ENCODE results near the gene KLF4.

GRCh38 chr9:107536462-107536861, 46.9 kb upstream of the KLF4 start:
- TF ChIP-seq CTCF (IDR thresholded peaks at IDR 0.05), result no peak
- TF ChIP-seq REST (IDR thresholded peaks at IDR 0.05; ENCODE audit: insufficient read depth in 1 of 2, low read depth in 2 of 2, low read length in 1 of 2), result no peak
- TF ChIP-seq POLR2AphosphoS5 (IDR thresholded peaks at IDR 0.05; ENCODE audit: low read depth, low read length), result no peak
- no peak for TF ChIP-seq SIN3A (IDR thresholded peaks at IDR 0.05; ENCODE audit: borderline replicate concordance, insufficient read depth, low read depth, low read length)

Data from Panc1 (cell line).